OCI-LY1 (cell line): Measurements from ENCODE around the gene PRKG2.

Source experiments
- CTCF ChIP-seq: fragments of 200-600 bp; sonication (generic), shearing (Covaris generic); IDR thresholded peaks from 2 replicates; pipeline ENCODE4 v1.5.1; 2017; ENCODE audit warnings: mild to moderate bottlenecking, antibody characterized with exemption, low read length, moderate library complexity, mixed read lengths
- EZH2 ChIP-seq: fragments of 200-600 bp; sonication (generic), shearing (Covaris generic); IDR thresholded peaks from 2 replicates; pipeline ENCODE4 v1.8.0; 2017; ENCODE audit warnings: borderline replicate concordance, mixed run types, mild to moderate bottlenecking, antibody characterized with exemption, low read length, moderate library complexity, mixed read lengths

- TF ChIP-seq EZH2 (no peak), CTCF (no peak)
Observed at GRCh38 chr4:81257021-81257420, 42.0 kb upstream of the PRKG2 start.
